T1000 (cell line): ENCODE measurements around the gene BCORL1.

Experiments used
- DNase-seq: peaks from one replicate; lab custom pipeline; 2025; ENCODE audit warnings: mixed read lengths; lab: John Stamatoyannopoulos, UW

BCORL1 gene

DNA sequence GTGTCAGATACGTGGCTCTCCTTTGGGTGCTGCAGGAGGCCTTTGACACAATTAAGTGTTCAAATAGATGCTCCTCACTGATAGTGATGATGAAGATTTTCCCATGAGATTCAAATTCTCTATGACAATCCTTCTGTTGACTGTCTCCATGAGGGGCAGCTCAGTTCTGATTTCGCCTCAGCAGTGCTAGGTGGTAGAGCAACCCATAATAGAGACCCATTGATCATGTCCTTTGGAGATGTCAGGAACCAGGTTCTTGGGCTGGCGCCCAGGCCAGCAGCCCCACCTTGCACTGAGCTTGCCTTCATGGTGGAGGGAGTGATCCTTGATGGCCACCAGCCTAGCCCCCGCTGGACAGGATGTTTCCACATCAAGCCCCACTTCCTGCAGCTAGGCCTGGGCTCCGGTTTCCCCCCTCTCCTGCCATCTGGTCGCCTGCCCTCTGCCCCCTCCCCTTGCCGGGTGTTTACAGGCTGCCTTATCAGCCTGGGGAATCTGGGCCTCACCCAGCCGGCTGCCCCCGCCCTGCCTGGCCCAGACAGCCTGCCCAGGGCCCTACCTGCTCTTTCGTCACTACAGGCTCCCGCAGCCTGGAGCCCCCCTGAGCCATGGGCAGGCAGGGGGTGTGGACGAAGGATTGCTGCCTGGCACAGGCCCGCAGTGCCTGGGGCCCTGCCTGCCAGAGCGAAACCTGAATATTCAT is 115.2 kb downstream of the BCORL1 start:
- no peak for DNase-seq

DNA sequence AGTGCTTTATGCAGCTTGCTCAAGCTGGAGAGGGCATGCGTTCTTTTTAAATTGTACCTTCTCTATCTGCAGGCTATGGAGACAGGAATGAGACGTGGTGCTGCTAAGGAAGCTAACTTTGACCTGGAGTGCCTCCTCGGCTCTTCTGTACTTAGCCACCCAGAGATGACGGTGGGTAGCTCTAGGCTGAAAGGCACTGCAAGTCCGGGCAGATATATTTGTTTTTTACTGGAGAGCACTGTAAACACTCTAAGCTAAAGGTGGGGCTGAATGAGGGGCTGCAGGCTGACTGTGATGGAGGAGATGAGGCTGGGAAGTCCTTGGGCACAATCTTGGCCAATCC is 115.7 kb downstream of the BCORL1 start:
- no peak for DNase-seq

DNA sequence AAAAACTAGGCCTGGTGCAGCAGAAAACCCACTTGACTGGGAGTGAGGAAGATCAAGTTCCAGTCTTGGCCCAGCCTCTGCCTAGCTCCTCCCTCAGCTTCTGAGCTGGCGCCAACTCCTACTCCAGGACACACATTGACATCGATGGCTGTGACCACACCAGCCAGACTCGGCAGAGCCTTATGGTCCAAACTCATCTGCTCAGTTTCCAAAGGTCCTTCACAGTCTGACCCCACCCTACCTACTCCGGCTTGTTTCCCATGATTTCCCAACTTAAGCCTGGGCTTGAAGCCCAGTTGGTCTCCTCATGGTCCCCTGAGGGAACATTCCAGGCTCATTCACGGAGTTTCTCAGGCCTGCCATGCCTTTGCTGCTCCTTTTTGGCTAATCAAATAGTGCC is 117.7 kb downstream of the BCORL1 start:
- no peak for DNase-seq

DNA sequence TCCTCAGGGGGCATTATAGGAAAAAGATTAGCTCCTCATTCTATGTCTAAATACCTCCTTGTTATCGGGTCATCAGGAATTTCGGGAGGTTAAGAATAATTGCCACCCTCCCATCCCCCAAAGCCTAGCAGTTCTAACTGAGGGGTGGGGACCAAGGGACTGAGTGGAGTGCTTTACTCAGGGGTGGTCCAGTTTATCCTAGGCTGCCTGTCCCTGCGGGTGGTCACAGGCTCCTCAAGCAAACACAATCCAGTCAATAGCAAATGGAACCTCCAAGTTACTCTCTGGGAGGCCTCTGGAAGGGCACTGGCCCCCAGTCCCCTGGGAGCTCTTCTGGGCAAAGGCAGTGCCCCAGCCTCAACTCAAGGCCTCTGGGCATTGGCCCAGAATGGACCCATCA is 121.2 kb downstream of the BCORL1 start:
- no peak for DNase-seq

DNA sequence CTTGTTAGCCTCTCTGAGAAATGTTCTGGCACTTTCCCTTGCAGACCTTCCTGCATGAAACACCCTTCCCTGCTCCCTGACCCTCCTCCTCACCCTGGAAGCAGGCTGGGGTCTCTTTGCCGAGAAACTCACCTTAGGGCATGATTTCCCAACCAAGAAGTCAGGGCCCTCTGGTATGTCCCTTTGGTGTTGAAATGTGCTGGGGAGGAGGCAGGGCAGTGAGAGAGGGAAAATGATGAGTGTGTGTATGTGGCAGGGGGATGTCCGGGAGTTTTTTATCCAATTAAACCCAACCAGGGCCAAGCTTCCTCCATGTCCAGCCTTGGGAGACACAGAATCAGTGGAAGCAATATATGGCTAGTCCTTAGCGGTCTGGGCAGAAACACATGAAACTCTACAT is 122.8 kb downstream of the BCORL1 start:
- DNase-seq, result no peak

DNA sequence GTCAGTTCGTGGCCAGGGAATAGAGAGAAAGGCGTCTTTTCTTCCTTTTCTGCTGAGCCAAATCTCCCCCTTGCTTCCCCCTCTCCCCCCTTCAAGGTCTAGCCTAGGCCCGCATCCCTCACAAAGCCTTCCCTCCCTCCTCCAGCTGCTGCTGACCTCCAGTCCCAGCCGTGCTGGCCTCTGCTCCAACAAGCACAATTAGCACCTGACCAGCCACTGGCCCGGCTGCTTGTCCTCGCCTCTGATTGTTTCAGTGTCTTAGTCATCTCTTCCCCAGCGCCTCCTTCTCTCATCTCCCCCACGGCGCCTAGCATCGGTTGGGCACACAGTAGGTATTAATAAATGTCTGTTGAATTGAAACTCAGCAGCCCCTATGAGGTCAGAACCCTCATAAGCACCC is 123.6 kb downstream of the BCORL1 start:
- DNase-seq, result no peak
